IPS-18a (cell line): ENCODE results near the gene CHST11.

Experiments used
- H3K27ac ChIP-seq: one replicate; pipeline ENCODE4 v1.5.1; 2013; ENCODE audit warnings: low read length
- H3K27me3 ChIP-seq: one replicate; pipeline ENCODE4 v1.6.1; 2013; ENCODE audit warnings: mild to moderate bottlenecking, low read length; ENCODE audit not compliant: control insufficient read depth, insufficient read depth
- H3K36me3 ChIP-seq: one replicate; pipeline ENCODE4 v1.6.1; 2013; ENCODE audit warnings: low read depth, low read length; ENCODE audit not compliant: control insufficient read depth
- H3K4me1 ChIP-seq: one replicate; pipeline ENCODE4 v1.6.1; 2013; ENCODE audit warnings: low read depth, low read length; ENCODE audit not compliant: control insufficient read depth
- H3K4me3 ChIP-seq: one replicate; pipeline ENCODE4 v1.5.1; 2013; ENCODE audit warnings: low read length
- H3K9ac ChIP-seq: one replicate; pipeline ENCODE4 v1.6.1; 2013; ENCODE audit warnings: mild to moderate bottlenecking, low read length, moderate library complexity
- H3K9me3 ChIP-seq: one replicate; pipeline ENCODE4 v1.6.1; 2013; ENCODE audit warnings: low read depth, low read length; ENCODE audit not compliant: control insufficient read depth

Gene CHST11

GRCh38 chr12:104538056-104538455 lies 81.3 kb downstream of the CHST11 start:
- no peak overlapping the region for H3K4me3 ChIP-seq
- peaks cover 15% of the 10 kb centered on the region for H3K27me3 ChIP-seq
- no peak overlapping the region for H3K27ac ChIP-seq
- no peaks in the 10 kb centered on the region for H3K9me3 ChIP-seq
- H3K4me1 ChIP-seq, result peaks cover 31% of the 10 kb centered on the region
- H3K9ac ChIP-seq, result no peak overlapping the region
- no peaks in the 10 kb centered on the region for H3K36me3 ChIP-seq

- H3K9ac ChIP-seq, result no peak overlapping the region
- peaks cover 15% of the 10 kb centered on the region for H3K27me3 ChIP-seq
- no peak overlapping the region for H3K27ac ChIP-seq
- H3K36me3 ChIP-seq, result no peaks in the 10 kb centered on the region
- H3K4me3 ChIP-seq, result no peak overlapping the region
- no peaks in the 10 kb centered on the region for H3K9me3 ChIP-seq
- peaks cover 30% of the 10 kb centered on the region for H3K4me1 ChIP-seq
Observed at GRCh38 chr12:104538891-104539462, 82.2 kb downstream of the CHST11 start.

GRCh38 chr12:104544836-104545235 lies 88.1 kb downstream of the CHST11 start:
- H3K27me3 ChIP-seq, result peaks cover 15% of the 10 kb centered on the region
- H3K27ac ChIP-seq, result no peak overlapping the region
- H3K4me3 ChIP-seq, result no peak overlapping the region
- H3K9me3 ChIP-seq, result no peaks in the 10 kb centered on the region
- peaks cover 18% of the 10 kb centered on the region for H3K4me1 ChIP-seq
- no peaks in the 10 kb centered on the region for H3K36me3 ChIP-seq
- no peak overlapping the region for H3K9ac ChIP-seq

- Histone ChIP-seq H3K27ac (no peak overlapping the region), H3K27me3 (peaks cover 2% of the 10 kb centered on the region), H3K9me3 (no peaks in the 10 kb centered on the region), H3K4me3 (no peak overlapping the region), H3K9ac (no peak overlapping the region), H3K36me3 (no peaks in the 10 kb centered on the region), H3K4me1 (peaks cover 5% of the 10 kb centered on the region)
Observed at GRCh38 chr12:104546575-104546974, 89.8 kb downstream of the CHST11 start.

GRCh38 chr12:104547235-104547634 lies 90.5 kb downstream of the CHST11 start:
- Histone ChIP-seq H3K4me3 (no peak overlapping the region), H3K4me1 (peaks cover 4% of the 10 kb centered on the region), H3K27me3 (no peaks in the 10 kb centered on the region), H3K36me3 (no peaks in the 10 kb centered on the region), H3K27ac (no peak overlapping the region), H3K9me3 (no peaks in the 10 kb centered on the region), H3K9ac (no peak overlapping the region)

- no peak overlapping the region for H3K27ac ChIP-seq
- no peak overlapping the region for H3K9ac ChIP-seq
- H3K4me3 ChIP-seq, result no peak overlapping the region
- no peaks in the 10 kb centered on the region for H3K9me3 ChIP-seq
- H3K4me1 ChIP-seq, result peaks cover 4% of the 10 kb centered on the region
- no peaks in the 10 kb centered on the region for H3K36me3 ChIP-seq
- no peaks in the 10 kb centered on the region for H3K27me3 ChIP-seq
Observed at GRCh38 chr12:104549815-104550480, 93.2 kb downstream of the CHST11 start.

GRCh38 chr12:104551313-104551931 lies 94.7 kb downstream of the CHST11 start:
- Histone ChIP-seq H3K4me1 (no peaks in the 10 kb centered on the region), H3K27me3 (no peaks in the 10 kb centered on the region), H3K9ac (no peak overlapping the region), H3K27ac (no peak overlapping the region), H3K9me3 (no peaks in the 10 kb centered on the region), H3K4me3 (no peak overlapping the region), H3K36me3 (no peaks in the 10 kb centered on the region)

- Histone ChIP-seq H3K27ac (no peak overlapping the region), H3K9me3 (no peaks in the 10 kb centered on the region), H3K4me1 (no peaks in the 10 kb centered on the region), H3K9ac (no peak overlapping the region), H3K36me3 (no peaks in the 10 kb centered on the region), H3K27me3 (no peaks in the 10 kb centered on the region), H3K4me3 (no peak overlapping the region)
Observed at GRCh38 chr12:104553421-104553820, 96.7 kb downstream of the CHST11 start.

- H3K27me3 ChIP-seq, result no peaks in the 10 kb centered on the region
- no peak overlapping the region for H3K4me3 ChIP-seq
- no peaks in the 10 kb centered on the region for H3K36me3 ChIP-seq
- no peaks in the 10 kb centered on the region for H3K9me3 ChIP-seq
- H3K9ac ChIP-seq, result no peak overlapping the region
- no peaks in the 10 kb centered on the region for H3K4me1 ChIP-seq
- no peak overlapping the region for H3K27ac ChIP-seq
Observed at GRCh38 chr12:104555648-104556047, 98.9 kb downstream of the CHST11 start.

GRCh38 chr12:104557488-104558195 lies 100.9 kb downstream of the CHST11 start:
- H3K9me3 ChIP-seq, result no peaks in the 10 kb centered on the region
- H3K27me3 ChIP-seq, result no peaks in the 10 kb centered on the region
- no peak overlapping the region for H3K27ac ChIP-seq
- H3K9ac ChIP-seq, result no peak overlapping the region
- no peak overlapping the region for H3K4me3 ChIP-seq
- no peaks in the 10 kb centered on the region for H3K36me3 ChIP-seq
- H3K4me1 ChIP-seq, result no peaks in the 10 kb centered on the region

- no peak overlapping the region for H3K27ac ChIP-seq
- no peaks in the 10 kb centered on the region for H3K27me3 ChIP-seq
- no peak overlapping the region for H3K9ac ChIP-seq
- H3K9me3 ChIP-seq, result no peaks in the 10 kb centered on the region
- no peaks in the 10 kb centered on the region for H3K36me3 ChIP-seq
- H3K4me1 ChIP-seq, result no peaks in the 10 kb centered on the region
- H3K4me3 ChIP-seq, result no peak overlapping the region
Observed at GRCh38 chr12:104560881-104561280, 104.1 kb downstream of the CHST11 start.
